HG03039 (cell line): ENCODE data around the gene MAGEF1.

Experiments used
- ATAC-seq: cut with Tn5 transposase; IDR thresholded peaks from one replicate; pipeline ENCODE4 v1.9.1; 2021; ENCODE audit warnings: mild to moderate bottlenecking, moderate library complexity; ENCODE audit not compliant: unreplicated experiment

MAGEF1 gene, protein sequence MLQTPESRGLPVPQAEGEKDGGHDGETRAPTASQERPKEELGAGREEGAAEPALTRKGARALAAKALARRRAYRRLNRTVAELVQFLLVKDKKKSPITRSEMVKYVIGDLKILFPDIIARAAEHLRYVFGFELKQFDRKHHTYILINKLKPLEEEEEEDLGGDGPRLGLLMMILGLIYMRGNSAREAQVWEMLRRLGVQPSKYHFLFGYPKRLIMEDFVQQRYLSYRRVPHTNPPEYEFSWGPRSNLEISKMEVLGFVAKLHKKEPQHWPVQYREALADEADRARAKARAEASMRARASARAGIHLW

DNA sequence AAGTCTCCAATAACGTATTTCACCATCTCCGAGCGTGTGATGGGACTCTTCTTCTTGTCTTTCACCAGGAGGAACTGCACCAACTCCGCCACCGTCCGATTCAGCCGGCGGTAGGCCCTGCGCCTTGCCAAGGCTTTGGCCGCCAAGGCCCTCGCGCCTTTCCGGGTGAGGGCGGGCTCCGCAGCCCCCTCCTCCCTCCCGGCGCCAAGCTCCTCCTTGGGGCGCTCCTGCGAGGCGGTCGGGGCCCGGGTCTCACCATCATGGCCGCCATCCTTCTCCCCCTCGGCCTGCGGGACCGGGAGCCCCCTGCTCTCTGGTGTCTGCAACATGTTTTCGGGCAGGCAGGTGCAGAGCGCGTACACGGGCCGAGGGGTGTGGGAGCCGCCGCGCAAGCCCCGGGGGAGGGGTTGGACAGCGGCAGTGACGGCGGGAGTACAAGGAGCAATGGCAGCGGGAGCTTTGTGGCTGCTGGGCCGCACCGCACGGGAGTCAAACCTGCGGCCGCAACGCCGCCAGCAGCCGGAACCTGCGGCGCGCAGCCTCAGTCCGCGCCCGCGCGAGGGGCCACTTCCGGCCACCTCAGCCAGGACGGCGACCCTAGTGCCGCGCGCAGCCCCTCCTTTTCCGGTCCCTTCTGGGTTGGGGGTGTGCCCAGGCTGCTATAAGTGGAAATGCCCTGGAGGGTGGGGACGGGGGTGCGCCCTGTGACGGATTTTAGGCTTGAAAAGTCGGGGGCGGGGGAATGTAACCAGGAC lies at the start of gene MAGEF1:
TSS of gene MAGEF1 (minus strand) at position 572 of the 755 bp plus-strand sequence. CDS start at position 329, 243 bp downstream.
- peak; percentile 86 for ATAC-seq

DNA sequence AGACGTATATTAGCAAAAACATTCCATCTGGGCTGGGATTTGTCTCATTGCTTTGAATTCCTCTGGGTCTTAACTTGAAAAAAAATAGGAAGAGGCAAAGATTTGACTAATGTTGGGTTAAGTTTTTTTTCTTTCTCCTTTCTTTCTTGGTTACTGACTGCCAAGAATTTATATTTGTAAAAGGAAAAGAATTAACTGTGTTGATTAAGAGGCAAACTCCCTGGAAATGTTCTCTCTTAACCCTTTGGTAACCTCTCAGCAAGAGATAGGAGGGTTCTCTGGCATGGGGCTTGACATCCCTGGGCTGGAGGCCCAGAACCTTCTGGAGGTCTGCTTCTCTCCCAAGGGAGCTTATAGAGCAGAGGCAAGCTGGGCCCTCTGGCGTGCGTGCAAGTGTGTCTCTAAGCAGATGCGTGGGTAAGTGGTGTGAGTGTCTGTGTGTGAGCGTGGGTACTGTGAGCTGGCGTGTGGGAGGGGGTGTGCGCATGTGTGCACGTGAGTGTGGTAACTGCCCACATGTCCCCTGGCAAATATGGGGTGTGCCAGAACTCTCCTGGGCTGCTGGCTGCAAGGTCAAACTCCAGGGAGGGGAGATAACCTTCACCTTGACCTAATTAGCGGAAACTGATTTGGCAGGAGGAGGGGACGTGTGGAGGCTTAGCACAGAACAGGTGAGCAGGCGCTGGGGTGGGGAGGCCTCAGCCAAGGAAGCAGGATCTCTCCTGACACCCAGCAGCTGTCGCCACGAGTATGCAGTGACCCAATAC lies 49.4 kb upstream of the MAGEF1 start:
- no peak for ATAC-seq

DNA sequence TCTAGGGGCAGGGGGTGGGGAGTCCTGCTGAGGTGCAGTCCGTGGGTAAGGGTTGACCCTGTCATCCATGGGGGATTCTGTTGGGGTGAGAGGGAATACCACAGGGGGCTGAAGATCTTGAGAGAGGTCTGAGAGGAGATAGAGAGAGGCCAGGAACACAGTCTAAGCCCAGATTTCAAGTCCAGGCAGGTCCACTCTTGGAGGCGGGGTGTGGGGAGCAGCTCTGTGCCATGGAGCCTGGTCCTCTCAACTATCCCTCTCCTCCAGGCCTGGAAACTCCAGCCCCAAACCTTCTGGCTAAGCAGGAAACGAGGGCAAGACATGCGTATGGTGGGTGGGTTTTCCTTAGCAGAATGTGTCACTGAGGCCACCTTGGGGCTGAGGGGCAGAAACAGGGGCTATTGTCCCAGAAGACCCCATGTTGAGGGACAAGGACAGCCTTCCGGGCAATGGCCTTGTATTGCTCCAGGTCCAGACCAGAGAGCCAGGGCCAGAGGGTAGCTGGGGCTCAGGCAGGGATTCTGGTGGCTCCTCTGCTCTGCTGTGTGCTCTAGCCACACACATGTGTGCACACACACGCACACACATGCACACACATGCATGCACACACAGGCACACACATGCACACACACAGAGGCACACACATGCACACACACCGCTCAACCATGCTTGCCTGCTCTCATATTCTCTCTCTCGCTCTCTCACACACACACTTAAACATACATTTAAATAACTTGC lies 48.6 kb upstream of the MAGEF1 start:
- no peak for ATAC-seq

DNA sequence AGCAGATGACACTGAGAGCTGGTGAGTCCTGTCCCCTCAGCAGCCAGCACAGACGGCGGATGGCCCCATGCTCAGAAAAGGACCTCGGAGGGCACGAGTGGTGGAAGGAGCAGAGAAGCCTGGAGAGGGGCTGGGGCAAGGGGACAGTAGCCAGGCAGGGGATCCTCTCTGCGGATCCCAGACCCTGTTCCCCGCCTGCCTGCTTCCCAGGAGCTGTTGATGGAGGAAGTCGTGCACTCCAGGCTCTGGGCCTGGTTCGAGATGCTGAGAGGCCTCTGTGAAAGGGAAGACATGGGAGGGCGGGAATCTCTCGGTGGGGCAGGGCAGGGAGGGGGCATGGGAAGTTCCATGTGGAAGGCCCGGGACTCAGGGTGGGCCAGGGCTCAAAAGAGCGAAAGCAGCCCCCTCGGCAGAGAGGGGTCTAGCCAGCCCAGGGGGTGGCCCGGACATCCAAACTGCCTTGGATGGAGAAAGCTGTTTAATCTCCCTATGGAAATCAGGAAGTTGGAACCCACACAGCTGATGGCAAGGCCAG lies 47.9 kb upstream of the MAGEF1 start:
- no peak for ATAC-seq

DNA sequence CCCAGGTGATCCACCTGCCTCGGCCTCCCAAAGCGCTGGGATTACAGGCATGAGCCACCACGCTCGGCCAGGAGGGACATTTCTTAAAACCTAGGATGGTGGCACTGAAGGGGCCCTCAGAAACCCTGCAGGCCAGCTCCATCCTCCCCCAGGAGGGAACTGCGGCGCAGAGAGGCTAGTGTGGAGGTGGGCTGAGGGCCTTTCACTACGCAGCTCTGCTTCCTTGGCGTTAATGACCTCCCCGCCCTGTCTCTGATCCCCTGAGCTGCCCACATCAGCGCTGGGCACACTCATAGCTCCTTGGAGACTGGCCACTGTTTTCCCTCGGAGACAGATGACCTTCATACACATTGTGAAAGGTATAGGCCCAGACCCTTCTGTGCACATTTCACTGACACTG lies 46.2 kb upstream of the MAGEF1 start:
- no peak for ATAC-seq

DNA sequence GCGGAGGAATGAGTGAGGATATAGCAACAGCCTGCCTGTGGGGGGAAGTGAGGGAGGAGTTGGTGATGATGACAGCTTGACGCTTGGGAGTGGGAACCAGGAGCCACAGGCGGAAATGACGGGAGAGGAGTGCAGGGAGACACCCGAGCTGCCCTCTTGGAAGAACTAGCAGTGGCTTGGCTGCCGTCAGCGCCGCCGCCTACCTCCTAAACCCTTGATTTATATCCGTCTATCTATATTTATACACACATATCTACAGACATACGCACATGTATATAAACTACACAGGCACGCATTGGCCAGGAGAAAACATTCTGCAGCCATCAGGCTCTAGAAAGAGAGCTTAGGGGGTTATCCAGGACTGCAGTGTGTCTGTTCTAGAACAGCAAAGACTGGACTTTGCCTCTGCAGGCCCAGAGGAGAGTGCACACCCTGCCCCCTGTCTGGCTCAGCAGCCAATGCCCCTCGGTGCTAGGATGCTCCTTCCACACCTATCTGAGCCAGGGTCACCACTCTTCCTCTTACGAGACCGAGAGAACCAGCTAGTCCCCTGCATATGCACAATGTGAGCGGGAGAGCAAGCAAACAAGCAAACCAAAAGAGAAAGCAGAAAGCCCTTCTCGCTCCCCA lies 45.3 kb upstream of the MAGEF1 start:
- no peak for ATAC-seq

DNA sequence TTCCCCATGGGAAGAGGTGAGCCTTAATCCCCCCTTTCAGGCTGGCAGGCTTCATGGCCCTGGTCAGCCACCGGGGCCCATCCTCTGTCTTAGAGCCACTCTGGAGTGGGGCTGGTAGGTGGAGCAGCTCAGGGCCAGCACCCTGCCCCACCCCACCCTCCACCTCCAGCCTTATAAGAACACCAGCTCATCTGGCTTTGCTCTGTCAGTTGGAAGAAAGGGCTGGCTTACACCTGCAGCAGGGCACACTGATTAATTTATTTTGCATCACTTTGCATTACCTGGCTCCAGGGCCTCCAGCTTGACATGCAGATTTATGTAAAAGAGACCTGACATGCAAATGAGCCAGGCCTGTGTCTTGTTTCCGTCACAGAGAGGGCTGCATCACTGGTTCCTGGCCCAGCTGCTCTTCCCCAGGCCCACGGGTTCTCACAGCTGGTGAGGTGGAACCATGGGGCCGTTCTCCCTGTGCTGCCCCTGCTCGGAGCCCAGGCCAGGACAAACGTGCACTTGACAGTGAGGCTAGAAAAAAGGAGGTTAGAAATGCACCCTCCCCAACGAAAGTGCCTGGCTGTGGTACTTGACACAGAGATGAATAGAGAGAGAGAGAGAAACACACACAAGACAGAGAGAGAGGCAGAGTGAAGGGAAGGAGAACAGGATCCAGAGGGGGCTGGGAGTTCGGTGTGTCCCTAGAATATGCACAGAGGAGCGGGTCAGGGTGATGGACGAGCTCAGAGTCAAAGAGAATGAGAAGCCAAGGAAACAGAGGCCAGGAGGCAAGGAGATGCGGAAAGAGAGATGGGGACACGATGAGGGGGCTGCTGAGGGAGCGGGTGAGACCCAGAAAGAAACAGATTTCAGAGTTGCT lies 44.5 kb upstream of the MAGEF1 start:
- no peak for ATAC-seq

DNA sequence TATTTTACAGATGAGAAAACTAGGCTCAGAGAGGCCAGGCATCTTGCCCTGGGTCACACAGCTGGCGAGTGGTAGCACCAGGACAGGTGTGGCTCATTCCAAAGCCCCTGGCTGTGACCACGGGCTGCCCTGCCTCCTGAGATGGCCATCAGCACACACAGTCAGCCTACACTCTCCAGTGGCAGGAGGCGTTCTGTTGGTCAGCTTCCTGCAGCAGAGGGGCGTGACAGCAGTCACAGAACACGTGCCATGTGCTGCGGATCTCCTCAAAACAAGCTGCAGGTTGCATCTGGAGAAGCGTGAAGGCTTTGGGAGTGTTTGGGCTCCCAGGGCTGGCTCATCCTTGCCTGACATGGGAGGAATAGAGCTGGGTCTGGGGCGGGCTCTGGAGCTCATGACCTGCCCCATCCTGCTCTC lies 43.5 kb upstream of the MAGEF1 start:
- ATAC-seq, result no peak

DNA sequence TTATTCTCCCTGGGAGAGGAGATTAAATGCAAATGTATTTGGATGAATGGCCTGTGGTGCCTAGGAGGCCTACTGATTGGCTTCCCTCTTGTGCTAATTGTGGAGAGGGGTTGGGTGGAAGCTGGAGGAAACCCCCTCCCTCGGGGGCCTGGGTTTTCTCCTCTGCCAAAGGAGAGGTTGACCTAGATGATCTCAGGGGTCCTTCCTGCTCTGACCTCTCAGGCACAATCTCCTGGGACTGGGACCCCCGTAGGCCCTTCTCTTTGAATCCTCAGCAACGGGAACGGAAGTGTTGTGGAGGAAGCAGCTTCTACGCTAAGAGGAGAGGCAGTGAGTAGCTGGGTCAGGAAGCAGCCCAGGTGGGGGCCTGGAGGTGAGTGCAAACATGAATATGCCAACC lies 40.5 kb upstream of the MAGEF1 start:
- ATAC-seq, result no peak

DNA sequence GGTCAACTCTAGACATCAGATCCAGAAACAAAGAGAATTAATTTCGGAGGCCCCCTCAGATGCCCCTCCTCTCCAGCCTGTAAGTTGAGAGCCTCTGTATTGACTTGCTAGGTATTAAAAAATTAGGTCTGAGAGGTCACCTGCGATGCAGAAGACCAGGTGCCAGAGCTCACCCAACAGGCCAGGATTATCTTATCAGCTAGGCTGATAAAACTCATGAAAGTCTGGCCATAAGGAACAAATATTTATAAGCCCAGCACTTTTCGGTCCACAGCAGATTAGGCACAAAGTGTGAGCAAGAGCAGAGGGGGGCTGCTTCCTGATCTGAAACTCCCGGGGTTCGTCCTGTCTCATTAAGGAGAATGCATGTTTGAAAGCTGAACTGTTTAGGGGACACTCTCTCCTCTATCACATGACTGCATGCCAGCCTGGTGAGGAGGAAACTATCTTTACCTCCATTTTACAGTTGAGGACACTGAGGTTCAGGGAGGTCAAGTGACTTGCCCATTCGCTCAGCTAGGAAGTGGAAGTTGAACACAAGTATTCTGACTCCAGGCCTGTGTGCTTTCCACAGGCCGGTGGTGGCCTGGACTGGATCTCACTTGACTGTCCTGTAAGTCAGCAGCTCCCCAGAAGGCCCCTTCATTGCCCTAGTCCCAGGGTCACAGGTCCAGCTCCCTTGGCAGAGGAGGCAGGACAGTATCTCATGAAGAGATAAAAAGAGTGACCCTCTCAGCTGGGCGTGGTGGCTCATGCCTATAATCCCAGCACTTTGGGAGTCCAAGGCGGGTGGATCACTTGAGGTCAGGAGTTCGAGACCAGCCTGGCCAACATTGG lies 39.6 kb upstream of the MAGEF1 start:
- ATAC-seq, result no peak

DNA sequence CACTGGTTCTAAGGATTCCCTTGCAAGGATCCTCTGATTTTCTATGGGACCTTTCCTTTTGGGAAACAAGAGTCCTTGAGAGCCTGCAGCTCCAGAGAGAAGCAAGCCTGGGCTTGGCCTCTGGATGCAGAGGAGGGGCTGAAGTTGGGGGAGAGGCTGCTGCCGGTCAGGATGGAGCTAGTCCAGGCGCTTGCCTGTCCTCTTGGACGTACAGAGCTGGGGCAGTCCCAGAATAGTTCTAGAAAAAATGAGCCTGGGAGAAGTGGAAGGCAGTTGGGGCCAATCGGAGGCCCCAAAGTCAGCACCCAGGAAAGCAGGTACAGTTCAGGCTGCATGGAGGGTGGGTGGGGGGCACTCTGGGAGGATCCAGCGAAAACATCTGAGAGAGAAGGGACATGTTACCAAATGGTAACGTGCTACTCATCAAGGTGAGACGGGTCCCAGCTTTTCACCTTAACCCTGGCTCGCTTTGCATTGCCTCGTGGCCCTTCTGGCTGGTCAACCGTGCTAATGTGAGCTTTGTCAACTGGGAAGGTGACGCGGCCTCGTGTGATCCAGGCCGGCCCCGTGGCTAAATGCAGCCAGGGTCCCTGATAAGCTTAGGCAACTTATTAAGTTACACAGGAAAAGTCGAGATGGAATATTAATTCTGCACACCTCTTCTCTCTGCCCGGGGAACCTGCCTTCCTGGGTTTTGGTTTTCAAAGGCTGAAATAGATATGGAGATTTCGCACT lies 38.7 kb upstream of the MAGEF1 start:
- no peak for ATAC-seq

DNA sequence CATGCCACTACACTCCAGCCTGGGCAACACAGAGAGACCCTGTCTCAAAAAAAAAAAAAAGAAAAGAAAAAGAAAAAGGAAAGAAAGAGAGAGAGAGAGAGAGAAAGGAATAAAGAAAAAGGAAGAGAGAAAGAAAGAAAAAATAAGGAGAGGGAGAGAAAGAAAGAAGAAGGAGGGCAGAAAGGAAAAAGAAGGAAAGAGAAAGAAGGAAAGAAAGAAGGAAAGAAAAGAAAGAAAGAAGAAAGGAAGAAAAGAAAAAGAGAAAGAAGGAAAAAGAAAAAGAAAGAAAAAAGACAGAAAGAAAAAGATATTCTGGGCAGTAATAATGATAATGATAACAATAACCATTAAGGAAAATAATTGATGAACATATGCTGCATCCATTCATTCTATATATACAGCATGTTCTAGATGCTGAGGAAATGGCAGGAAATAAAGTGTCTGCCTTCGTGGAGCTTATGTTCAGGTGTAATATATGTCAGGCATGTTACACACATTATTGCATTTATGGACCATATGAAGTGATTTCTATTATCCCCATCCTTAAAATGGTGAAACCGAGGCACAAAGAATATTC lies 37.4 kb upstream of the MAGEF1 start:
- ATAC-seq, result no peak

DNA sequence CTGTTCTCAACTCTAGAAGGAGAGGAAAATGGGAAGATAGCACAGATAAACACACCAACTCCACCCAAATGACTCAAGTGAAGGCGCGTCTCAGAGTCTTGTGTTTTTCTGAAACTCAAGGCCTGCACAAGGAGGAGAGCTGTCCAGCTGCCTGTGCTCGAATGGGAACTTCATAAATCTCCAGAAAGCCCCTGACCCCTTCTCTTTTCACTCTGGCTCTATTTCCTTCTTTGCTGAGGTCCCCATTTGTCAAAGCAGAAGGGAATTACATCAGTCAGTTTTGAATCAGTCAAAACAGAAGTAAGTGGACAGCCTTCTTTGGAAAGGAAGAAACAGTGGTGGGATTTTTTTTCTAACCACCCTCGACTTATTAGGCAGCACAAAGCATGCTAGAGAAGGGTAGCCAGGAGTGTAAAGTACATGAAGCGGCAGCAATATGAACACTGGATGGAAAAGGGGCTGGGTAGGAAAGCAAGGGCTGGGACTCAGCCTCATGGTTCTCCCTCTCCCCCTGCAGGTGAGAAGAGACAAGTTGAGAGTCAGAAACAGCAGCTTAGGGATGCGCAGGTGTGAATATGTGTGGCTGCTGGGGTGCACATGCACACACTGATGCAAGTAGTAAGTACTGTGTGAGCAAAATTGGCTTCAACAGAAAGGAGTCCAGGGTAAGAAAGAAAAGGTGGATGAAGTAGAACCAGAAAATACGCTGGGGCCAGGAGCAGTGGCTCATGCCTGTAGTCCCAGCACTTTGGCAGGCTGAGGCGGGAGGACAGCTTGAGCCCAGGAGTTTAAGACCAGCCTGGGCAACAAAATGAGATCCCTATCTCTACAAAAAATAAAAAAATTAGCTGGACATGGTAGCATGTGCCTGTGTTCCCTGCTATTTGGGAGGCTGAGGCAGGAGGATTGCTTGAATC lies 36.6 kb upstream of the MAGEF1 start:
- ATAC-seq, result peak; percentile 68

DNA sequence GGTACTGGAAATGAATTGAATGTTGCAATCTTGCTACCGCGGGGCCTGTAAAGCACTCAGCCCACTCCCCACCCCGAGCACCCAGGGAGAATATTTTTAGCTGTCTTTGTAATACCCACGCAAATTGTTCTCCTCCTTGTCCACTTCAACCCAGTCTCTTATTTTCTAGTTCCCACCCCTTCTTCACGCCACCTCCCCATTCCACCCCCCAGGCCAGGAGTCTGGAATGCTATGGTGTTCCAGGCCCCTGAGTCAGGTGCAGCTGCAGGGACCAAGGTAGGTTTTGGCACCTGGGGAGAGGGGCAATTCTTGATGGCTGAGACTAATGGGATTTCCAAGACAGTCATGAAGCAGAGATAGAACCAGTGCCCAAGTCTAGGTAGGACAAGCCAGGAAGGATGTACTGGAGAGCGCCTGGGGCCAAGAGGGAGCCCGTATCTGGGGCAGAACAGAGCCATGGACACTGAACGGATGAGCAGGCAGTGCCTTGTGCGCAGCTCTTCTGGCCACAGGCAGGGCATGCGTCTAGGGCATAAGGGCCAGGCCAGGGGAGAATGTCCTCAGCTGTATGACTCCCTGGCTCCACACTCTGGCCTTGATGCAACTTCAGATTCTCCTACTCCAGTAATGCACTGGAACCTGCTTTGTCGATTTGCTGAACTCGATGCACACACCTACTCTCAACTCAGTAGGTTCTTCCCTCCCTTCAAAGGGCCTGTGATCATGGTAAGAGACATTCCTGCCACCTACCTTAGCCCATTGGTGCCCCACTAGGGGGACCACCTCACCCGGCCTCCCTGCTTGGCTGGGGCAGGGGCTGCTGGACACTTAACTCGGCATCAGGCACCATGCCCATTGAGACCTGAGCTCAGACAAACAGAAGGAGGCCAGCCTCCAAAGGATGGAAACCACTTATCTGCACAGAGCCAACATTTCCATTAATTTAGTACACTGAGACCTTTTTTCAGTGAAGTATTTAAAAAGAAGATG lies 34.6 kb upstream of the MAGEF1 start:
- ATAC-seq, result no peak

DNA sequence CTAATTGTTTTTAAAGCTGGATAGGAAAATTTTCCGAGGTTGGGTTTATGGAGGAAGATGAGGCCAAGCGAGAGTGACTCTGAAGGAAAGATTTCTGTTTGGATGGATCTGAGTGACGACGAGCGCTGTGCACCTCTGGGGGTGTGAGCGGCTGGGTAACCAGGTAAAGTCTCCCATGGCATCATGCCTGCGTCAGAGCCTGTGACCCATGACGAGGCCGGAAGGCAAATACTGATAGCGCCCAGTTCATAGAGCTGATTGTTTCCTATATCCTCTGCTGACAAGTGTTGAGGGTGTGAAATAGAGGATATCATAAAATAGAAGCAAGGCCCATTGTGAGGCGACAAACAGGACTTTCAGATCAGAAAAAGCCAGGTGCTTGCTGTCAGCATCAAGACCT lies 33.7 kb upstream of the MAGEF1 start:
- ATAC-seq, result no peak
